Mesenchymal stem cell (in vitro differentiated cells and primary cell): Measurements from ENCODE around the gene IQCH.
A peak's percentile ranks its signal among the peaks of the same experiment; 100 is the strongest.

Experiments used
- DNase-seq: peaks from one replicate; pipeline ENCODE4 v3.0.0-alpha.2; 2013
- H2AFZ ChIP-seq: one replicate; pipeline ENCODE4 v1.6.1; 2013; ENCODE audit warnings: low read depth, mild to moderate bottlenecking, control low read depth, inconsistent platforms, low read length, moderate library complexity
- H2AK5ac ChIP-seq: 2 replicates; pipeline ENCODE4 v1.6.1; 2013; ENCODE audit warnings: low read length, moderate library complexity, mild to moderate bottlenecking, inconsistent platforms; ENCODE audit not compliant: severe bottlenecking
- H2BK120ac ChIP-seq: one replicate; pipeline ENCODE4 v1.6.1; 2013; ENCODE audit warnings: low read depth, mild to moderate bottlenecking, inconsistent platforms, low read length, moderate library complexity
- H2BK12ac ChIP-seq, 2 experiments: one replicate each; pipeline ENCODE4 v1.6.1; 2013; ENCODE audit warnings: inconsistent platforms in 2 of 2, low read length in 2 of 2, mild to moderate bottlenecking in 2 of 2, moderate library complexity in 2 of 2, control low read depth in 1 of 2
- H2BK15ac ChIP-seq: one replicate; pipeline ENCODE4 v1.6.1; 2013; ENCODE audit warnings: mild to moderate bottlenecking, low read depth, inconsistent platforms; ENCODE audit not compliant: poor library complexity, severe bottlenecking
- H2BK5ac ChIP-seq: 2 replicates; pipeline ENCODE4 v1.6.1; 2013; ENCODE audit warnings: low read depth, mild to moderate bottlenecking, low read length, control low read depth, inconsistent platforms; ENCODE audit not compliant: poor library complexity, severe bottlenecking
- H3K14ac ChIP-seq, 2 experiments: one replicate each; pipeline ENCODE4 v1.6.1; 2013; ENCODE audit warnings: inconsistent platforms in 2 of 2, low read length in 2 of 2, control low read depth in 1 of 2, mild to moderate bottlenecking in 1 of 2, moderate library complexity in 1 of 2
- H3K18ac ChIP-seq, 2 experiments: one replicate each; pipeline ENCODE4 v1.6.1; 2013; ENCODE audit warnings: inconsistent platforms in 2 of 2, low read length in 2 of 2, control low read depth in 1 of 2, low read depth in 1 of 2, mild to moderate bottlenecking in 1 of 2
- H3K23ac ChIP-seq, 2 experiments: one replicate each; pipeline ENCODE4 v1.6.1; 2013; ENCODE audit warnings: inconsistent platforms in 2 of 2, low read length in 2 of 2, mild to moderate bottlenecking in 2 of 2, moderate library complexity in 2 of 2, control low read depth in 1 of 2
- H3K27ac ChIP-seq: 2 replicates; pipeline ENCODE4 v1.5.1; 2013; ENCODE audit warnings: mild to moderate bottlenecking, moderate library complexity, low read length, control low read depth, inconsistent platforms; ENCODE audit not compliant: poor library complexity, severe bottlenecking
- H3K27me3 ChIP-seq, 2 experiments: 2 replicates each; pipeline versions ENCODE4 v1.6.1 to v1.7.0; 2013; ENCODE audit warnings: low read length in 2 of 2, mild to moderate bottlenecking in 2 of 2, moderate library complexity in 2 of 2, control low read depth in 1 of 2, inconsistent platforms in 1 of 2; ENCODE audit not compliant: control insufficient read depth in 1 of 2, insufficient read depth in 1 of 2
- H3K36me3 ChIP-seq, 2 experiments: 2 replicates each; pipeline versions ENCODE4 v1.6.1 to v1.7.0; 2013; ENCODE audit warnings: low read length in 2 of 2, control low read depth in 1 of 2, inconsistent platforms in 1 of 2, low read depth in 1 of 2, mild to moderate bottlenecking in 1 of 2; ENCODE audit not compliant: insufficient read depth in 2 of 2, control insufficient read depth in 1 of 2
- H3K4ac ChIP-seq, 2 experiments: one replicate each; pipeline ENCODE4 v1.6.1; 2013; ENCODE audit warnings: inconsistent platforms in 2 of 2, low read length in 2 of 2, mild to moderate bottlenecking in 2 of 2, moderate library complexity in 2 of 2, control low read depth in 1 of 2, low read depth in 1 of 2
- H3K4me1 ChIP-seq: 2 replicates; pipeline ENCODE4 v1.6.1; 2013; ENCODE audit warnings: low read depth, low read length, control low read depth; ENCODE audit not compliant: control insufficient read depth, insufficient read depth
- H3K4me2 ChIP-seq: 2 replicates; pipeline ENCODE4 v1.6.1; 2013; ENCODE audit warnings: low read length, mild to moderate bottlenecking, inconsistent platforms; ENCODE audit not compliant: poor library complexity, severe bottlenecking
- H3K4me3 ChIP-seq, 2 experiments: 2 replicates each; pipeline versions ENCODE4 v1.5.1 to v1.7.0; 2013; ENCODE audit warnings: low read length in 2 of 2, mild to moderate bottlenecking in 2 of 2, control low read depth in 1 of 2, low read depth in 1 of 2; ENCODE audit not compliant: insufficient read depth in 1 of 2
- H3K79me1 ChIP-seq: replicated peaks from 2 replicates; pipeline ENCODE4 v1.6.1; 2013; ENCODE audit warnings: mild to moderate bottlenecking, control low read depth, low read length, inconsistent platforms; ENCODE audit not compliant: poor library complexity, severe bottlenecking
- H3K9ac ChIP-seq: 2 replicates; pipeline ENCODE4 v1.7.0; 2013; ENCODE audit warnings: mild to moderate bottlenecking, low read length, moderate library complexity
- H3K9me3 ChIP-seq: 2 replicates; pipeline ENCODE4 v1.7.0; 2013; ENCODE audit warnings: mild to moderate bottlenecking, low read length; ENCODE audit not compliant: control insufficient read depth
- H4K8ac ChIP-seq: one replicate; pipeline ENCODE4 v1.6.1; 2013; ENCODE audit warnings: inconsistent platforms, mild to moderate bottlenecking, low read length, moderate library complexity
- H4K91ac ChIP-seq: one replicate; pipeline ENCODE4 v1.6.1; 2013; ENCODE audit warnings: mild to moderate bottlenecking, low read length, inconsistent platforms
- WGBS: methylation state at CpG from one replicate; pipeline ENCODE4 v1.1.7; 2013; ENCODE audit warnings: mixed read lengths; 5-methylcytosine and 5-hydroxymethylcytosine counted together

IQCH gene

GRCh38 chr15:67303490-67304363 is 49.1 kb downstream of the IQCH start:
- no peak overlapping the region for H2BK120ac ChIP-seq
- H3K27ac ChIP-seq: no peak overlapping the region
- no peak overlapping the region for H4K91ac ChIP-seq
- no peaks in the 10 kb centered on the region for H3K79me1 ChIP-seq
- 61% methylated on average over 2 of the region's 4 CpGs for WGBS
- H3K4me3 ChIP-seq: no peak overlapping the region
- H3K14ac ChIP-seq: no peak overlapping the region
- no peaks in the 10 kb centered on the region for H3K36me3 ChIP-seq
- no peak overlapping the region for H2BK5ac ChIP-seq
- H3K4me2 ChIP-seq: no peak overlapping the region
- DNase-seq: peak; percentile 35
- no peaks in the 10 kb centered on the region for H3K9me3 ChIP-seq
- H3K9ac ChIP-seq: no peak overlapping the region
- H3K4ac ChIP-seq: no peak overlapping the region
- no peak overlapping the region for H2AFZ ChIP-seq
- no peaks in the 10 kb centered on the region for H3K27me3 ChIP-seq
- no peak overlapping the region for H3K18ac ChIP-seq
- H3K23ac ChIP-seq: no peak overlapping the region
- no peaks in the 10 kb centered on the region for H3K4me1 ChIP-seq
- no peak overlapping the region for H2AK5ac ChIP-seq
- H2BK12ac ChIP-seq: no peak overlapping the region
- H2BK15ac ChIP-seq: no peak overlapping the region
- no peak overlapping the region for H4K8ac ChIP-seq

GRCh38 chr15:67304778-67305177 is 50.2 kb downstream of the IQCH start:
- no peaks in the 10 kb centered on the region for H3K36me3 ChIP-seq

GRCh38 chr15:67305506-67305905 is 50.9 kb downstream of the IQCH start:
- Histone ChIP-seq H3K23ac (no peak overlapping the region), H3K4me1 (no peaks in the 10 kb centered on the region), H3K18ac (no peak overlapping the region), H3K36me3 (no peaks in the 10 kb centered on the region), H3K27ac (no peak overlapping the region), H2BK5ac (no peak overlapping the region), H3K9ac (no peak overlapping the region), H4K8ac (no peak overlapping the region), H3K14ac (no peak overlapping the region), H2BK120ac (no peak overlapping the region), H2BK12ac (no peak overlapping the region), H3K4me3 (no peak overlapping the region), H2AK5ac (no peak overlapping the region), H4K91ac (no peak overlapping the region), H3K4ac (no peak overlapping the region), H3K27me3 (no peaks in the 10 kb centered on the region), H2AFZ (no peak overlapping the region), H3K79me1 (no peaks in the 10 kb centered on the region), H3K9me3 (no peaks in the 10 kb centered on the region), H2BK15ac (no peak overlapping the region), H3K4me2 (no peak overlapping the region)
- no CpG with 5 or more reads among the region's 1 CpG for WGBS
- no peak for DNase-seq

More at GRCh38 chr15:67304778-67305177, 50.2 kb downstream of the IQCH start:
- no peak overlapping the region for H2AK5ac ChIP-seq
- no peak overlapping the region for H3K4me2 ChIP-seq
- no peak overlapping the region for H2BK15ac ChIP-seq
- no peak overlapping the region for H3K9ac ChIP-seq
- H3K27ac ChIP-seq: no peak overlapping the region
- no peak overlapping the region for H2BK5ac ChIP-seq
- H3K23ac ChIP-seq: no peak overlapping the region
- no peaks in the 10 kb centered on the region for H3K4me1 ChIP-seq
- no peak overlapping the region for H4K91ac ChIP-seq
- H3K4me3 ChIP-seq: no peak overlapping the region
- H2BK120ac ChIP-seq: no peak overlapping the region
- no peak for DNase-seq
- no peak overlapping the region for H3K4ac ChIP-seq
- H3K27me3 ChIP-seq: no peaks in the 10 kb centered on the region
- no peak overlapping the region for H4K8ac ChIP-seq
- no peak overlapping the region for H3K18ac ChIP-seq
- H3K79me1 ChIP-seq: no peaks in the 10 kb centered on the region
- no peak overlapping the region for H2BK12ac ChIP-seq
- H2AFZ ChIP-seq: no peak overlapping the region
- no peak overlapping the region for H3K14ac ChIP-seq
- no peaks in the 10 kb centered on the region for H3K9me3 ChIP-seq

- Histone ChIP-seq H3K4ac (no peak overlapping the region), H2BK12ac (no peak overlapping the region), H3K4me2 (no peak overlapping the region), H3K9me3 (no peaks in the 10 kb centered on the region), H3K36me3 (no peaks in the 10 kb centered on the region), H3K4me1 (no peaks in the 10 kb centered on the region), H2BK15ac (no peak overlapping the region), H3K14ac (no peak overlapping the region), H3K79me1 (no peaks in the 10 kb centered on the region), H3K27ac (no peak overlapping the region), H3K18ac (no peak overlapping the region), H2AFZ (no peak overlapping the region), H3K23ac (no peak overlapping the region), H4K8ac (no peak overlapping the region), H3K4me3 (no peak overlapping the region), H2AK5ac (no peak overlapping the region), H2BK5ac (no peak overlapping the region), H3K27me3 (no peaks in the 10 kb centered on the region), H2BK120ac (no peak overlapping the region), H3K9ac (peak overlapping the region; percentile 62), H4K91ac (no peak overlapping the region)
- no peak for DNase-seq
- WGBS: 86% methylated on average over 1 of the region's 1 CpG
Measured at GRCh38 chr15:67307156-67307555, 52.6 kb downstream of the IQCH start.
